Stimulated activated CD4-positive, alpha-beta T cell treated with anti-CD3 and anti-CD28 coated beads, TNF-alpha, amount 100 ng/mL, for 1 hour (primary cell): ENCODE measurements around the gene LRRC75A.

Experiments used
- DNase-seq, 3 donors: peaks; one replicate each; pipeline ENCODE4 v3.0.0-alpha.2; 2020; ENCODE audit warnings: low read depth in 3 of 3, low spot score in 1 of 3

LRRC75A gene

GRCh38 chr17:16473044-16474011 lies 18.7 kb downstream of the LRRC75A start:
- no peak for DNase-seq

GRCh38 chr17:16472539-16472938 lies 19.5 kb downstream of the LRRC75A start:
- DNase-seq, result no peak

GRCh38 chr17:16471295-16471694 lies 20.7 kb downstream of the LRRC75A start:
- no peak for DNase-seq

GRCh38 chr17:16470265-16470664 lies 21.7 kb downstream of the LRRC75A start:
- no peak for DNase-seq

GRCh38 chr17:16468428-16468992 lies 23.5 kb downstream of the LRRC75A start:
- no peak for DNase-seq

- no peak for DNase-seq
Measured at GRCh38 chr17:16467886-16468285, 24.1 kb downstream of the LRRC75A start.

- DNase-seq, result no peak
Measured at GRCh38 chr17:16467044-16467443, 24.9 kb downstream of the LRRC75A start.

GRCh38 chr17:16466407-16466806 lies 25.6 kb downstream of the LRRC75A start:
- no peak for DNase-seq

GRCh38 chr17:16465861-16466338 lies 26.1 kb downstream of the LRRC75A start:
- no peak for DNase-seq

- no peak for DNase-seq
Measured at GRCh38 chr17:16465052-16465312, 27.0 kb downstream of the LRRC75A start.

GRCh38 chr17:16464303-16465051 lies 27.5 kb downstream of the LRRC75A start:
- no peak for DNase-seq

GRCh38 chr17:16463358-16464302 lies 28.4 kb downstream of the LRRC75A start:
- no peak for DNase-seq

GRCh38 chr17:16462070-16462864 lies 29.7 kb downstream of the LRRC75A start:
- DNase-seq, result no peak

GRCh38 chr17:16461606-16461866 lies 30.5 kb downstream of the LRRC75A start:
- DNase-seq, result no peak

- no peak for DNase-seq
Measured at GRCh38 chr17:16460796-16461605, 31.0 kb downstream of the LRRC75A start.

- no peak for DNase-seq
Measured at GRCh38 chr17:16459855-16460550, 32.0 kb downstream of the LRRC75A start.

GRCh38 chr17:16459271-16459670 lies 32.7 kb downstream of the LRRC75A start:
- no peak for DNase-seq

GRCh38 chr17:16456742-16457316 lies 35.2 kb downstream of the LRRC75A start:
- DNase-seq, result no peak
